Body of pancreas (tissue), 4 donors: ENCODE measurements around the gene RRN3.
"Not testable (repeated sequence)": the region's sequence is repeated elsewhere in the genome, so short reads cannot be mapped to it uniquely, and the experiment has no call there.

Experiments
- CTCF ChIP-seq, 7 experiments: fragments of 450-650 bp in 4 of 7; fragments of 200-600 bp in 3 of 7; sonication (generic) in 3 of 7; IDR thresholded peaks; one replicate each; pipeline ENCODE4 v1.5.1; 2016 to 2019; ENCODE audit warnings: antibody characterized with exemption in 7 of 7
- POLR2A ChIP-seq, 3 donors: fragments of 450-650 bp; IDR thresholded peaks; one replicate each; pipeline ENCODE4 v1.6.1; 2016; ENCODE audit warnings: antibody characterized with exemption in 3 of 3, mild to moderate bottlenecking in 2 of 3

GRCh38 chr16:15065961-15066360 is 28.1 kb downstream of the RRN3 start:
- TF ChIP-seq POLR2A, CTCF (IDR thresholded peaks at IDR 0.05): not testable (repeated sequence)
